Measurements from ENCODE around the gene SLC16A1.

DNA sequence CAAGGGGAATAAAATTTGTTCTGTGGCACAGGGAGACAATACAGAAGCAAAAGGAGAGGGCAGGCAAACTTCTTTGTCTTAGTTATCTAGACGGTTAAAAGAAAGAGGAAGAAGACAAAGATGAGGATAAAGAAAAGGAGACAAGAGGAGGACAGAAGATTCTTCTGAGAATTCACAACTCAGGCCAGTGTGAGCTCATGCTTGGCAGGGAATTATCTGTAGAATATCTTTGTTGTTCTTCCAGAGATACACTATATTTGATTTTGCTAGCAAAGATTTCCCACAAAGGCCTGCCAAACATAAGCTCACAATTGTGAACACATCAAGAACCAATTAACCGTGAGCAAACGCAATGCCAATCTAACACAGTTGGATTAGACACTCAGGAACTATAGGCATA is 21.4 kb downstream of the SLC16A1 start:
- TF ChIP-seq, protein P1, sequence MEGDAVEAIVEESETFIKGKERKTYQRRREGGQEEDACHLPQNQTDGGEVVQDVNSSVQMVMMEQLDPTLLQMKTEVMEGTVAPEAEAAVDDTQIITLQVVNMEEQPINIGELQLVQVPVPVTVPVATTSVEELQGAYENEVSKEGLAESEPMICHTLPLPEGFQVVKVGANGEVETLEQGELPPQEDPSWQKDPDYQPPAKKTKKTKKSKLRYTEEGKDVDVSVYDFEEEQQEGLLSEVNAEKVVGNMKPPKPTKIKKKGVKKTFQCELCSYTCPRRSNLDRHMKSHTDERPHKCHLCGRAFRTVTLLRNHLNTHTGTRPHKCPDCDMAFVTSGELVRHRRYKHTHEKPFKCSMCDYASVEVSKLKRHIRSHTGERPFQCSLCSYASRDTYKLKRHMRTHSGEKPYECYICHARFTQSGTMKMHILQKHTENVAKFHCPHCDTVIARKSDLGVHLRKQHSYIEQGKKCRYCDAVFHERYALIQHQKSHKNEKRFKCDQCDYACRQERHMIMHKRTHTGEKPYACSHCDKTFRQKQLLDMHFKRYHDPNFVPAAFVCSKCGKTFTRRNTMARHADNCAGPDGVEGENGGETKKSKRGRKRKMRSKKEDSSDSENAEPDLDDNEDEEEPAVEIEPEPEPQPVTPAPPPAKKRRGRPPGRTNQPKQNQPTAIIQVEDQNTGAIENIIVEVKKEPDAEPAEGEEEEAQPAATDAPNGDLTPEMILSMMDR (IDR thresholded peaks at IDR 0.05) = no peak
- TF ChIP-seq POLR2A (IDR thresholded peaks at IDR 0.05) = no peak

All from right lobe of liver (tissue), 4 donors.